Epithelial cell of umbilical artery (primary cell): ENCODE results near the gene NUP88. TPM values are rescaled to one million over a fixed set of nuclear protein-coding genes. Genes with fewer than 3 reads are reported as not detected.

Experiments used
- total RNA-seq: library from RNA; depleted of rRNA; stranded (reverse); fragments of >200 nt; gene quantifications from 2 replicates; pipeline ENCODE4 v1.2.3, GENCODE V29; 2014

The NUP88 gene
- total RNA-seq, result 72.9 and 128 TPM in 2 replicates

GRCh38 chr17:5419356-5419958, at the start of gene NUP88:
Gene NUP88, minus strand, starts transcription at chr17:5419662. Its CDS starts 12 bp downstream, at chr17:5419650.

GRCh38 chr17:5438716-5439445, 19.4 kb upstream of the NUP88 start, which contains the start of gene C1QBP:
Gene C1QBP, minus strand, starts transcription at chr17:5439155. Its CDS starts 82 bp downstream, at chr17:5439073.

GRCh38 chr17:5419959-5420653, 644 bp upstream of the NUP88 start, which contains the start of gene RPAIN:
Gene RPAIN, plus strand, starts transcription at chr17:5420182. Its CDS starts 29 bp downstream, at chr17:5420211.

Other genes starting within 250 kb of the NUP88 start
- gene ZNF594, start 227.8 kb downstream of the NUP88 start, total RNA-seq, result 1.6 and 5.0 TPM in 2 replicates
- not detected in 2 replicates for gene SCIMP, start 184.8 kb downstream of the NUP88 start, total RNA-seq
- gene RABEP1, start 137.4 kb downstream of the NUP88 start, total RNA-seq, result 48.1 and 55.5 TPM in 2 replicates
- gene RPAIN, start 520 bp upstream of the NUP88 start, total RNA-seq, result 80.9 and 83.0 TPM in 2 replicates
- gene C1QBP, start 19.5 kb upstream of the NUP88 start, total RNA-seq, result 424 and 458 TPM in 2 replicates
- 12.5 and 15.3 TPM in 2 replicates for gene DHX33, start 49.3 kb upstream of the NUP88 start, total RNA-seq
- 27.6 and 37.1 TPM in 2 replicates for gene DERL2, start 66.5 kb upstream of the NUP88 start, total RNA-seq
- 23.4 and 24.0 TPM in 2 replicates for gene MIS12, start 66.9 kb upstream of the NUP88 start, total RNA-seq
- 18.7 and 20.5 TPM in 2 replicates for gene NLRP1, start 164.8 kb upstream of the NUP88 start, total RNA-seq